ENCODE data around the gene ENDOD1. TPM values are rescaled to one million over a fixed set of nuclear protein-coding genes. Genes with fewer than 3 reads are reported as not detected.
A peak's percentile ranks its signal among the peaks of the same experiment; 100 is the strongest.

The ENDOD1 gene
- total and polyA plus RNA-seq, 2 donors from 2014 or later = 19.3 to 69.0 TPM

DNA sequence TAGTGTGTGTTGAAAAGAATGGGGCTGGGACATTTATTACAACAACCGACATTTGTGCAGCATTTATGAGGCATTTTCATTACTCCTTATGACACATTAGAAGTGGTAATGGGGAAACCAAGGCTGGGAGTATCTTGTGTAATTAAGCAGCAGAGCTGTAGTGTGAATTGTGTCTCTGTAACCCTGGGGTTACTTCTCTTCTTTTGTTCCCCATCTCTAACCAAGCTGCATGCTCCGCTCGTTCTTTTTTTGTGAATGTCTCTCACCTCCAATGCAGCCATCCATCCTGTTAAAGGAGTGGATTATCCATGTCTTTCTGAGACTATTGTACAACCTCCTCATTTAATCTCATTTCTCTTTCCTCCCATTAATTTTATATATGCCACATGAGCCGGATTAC is 65.7 kb downstream of the ENDOD1 start:
- Histone ChIP-seq H3K4me3 (ENCODE audit: low read length in 3 of 3) (no peak overlapping the region), H3K4me1 (ENCODE audit: control insufficient read depth in 2 of 3, insufficient read depth in 2 of 3, low read depth in 1 of 3, low read length in 3 of 3) (peaks cover 0 to 5% (median 0%) of the 10 kb centered on the region in 3 donors), H3K27me3 (ENCODE audit: control insufficient read depth, insufficient read depth, low read length) (no peaks in the 10 kb centered on the region), H3K36me3 (ENCODE audit: control insufficient read depth in 2 of 3, insufficient read depth in 3 of 3, low read length in 3 of 3) (no peaks in the 10 kb centered on the region), H3K9ac (ENCODE audit: low read length in 3 of 3) (no peak overlapping the region), H3K27ac (ENCODE audit: low read depth in 2 of 2, low read length in 2 of 2) (no peak overlapping the region), H3K9me3 (ENCODE audit: control insufficient read depth in 2 of 3, insufficient read depth in 1 of 3, low read length in 3 of 3) (no peaks in the 10 kb centered on the region)
- intact Hi-C loops (cut with DNase I) = no loop called here
- DNase-seq = no peak
- TF ChIP-seq, protein P1, sequence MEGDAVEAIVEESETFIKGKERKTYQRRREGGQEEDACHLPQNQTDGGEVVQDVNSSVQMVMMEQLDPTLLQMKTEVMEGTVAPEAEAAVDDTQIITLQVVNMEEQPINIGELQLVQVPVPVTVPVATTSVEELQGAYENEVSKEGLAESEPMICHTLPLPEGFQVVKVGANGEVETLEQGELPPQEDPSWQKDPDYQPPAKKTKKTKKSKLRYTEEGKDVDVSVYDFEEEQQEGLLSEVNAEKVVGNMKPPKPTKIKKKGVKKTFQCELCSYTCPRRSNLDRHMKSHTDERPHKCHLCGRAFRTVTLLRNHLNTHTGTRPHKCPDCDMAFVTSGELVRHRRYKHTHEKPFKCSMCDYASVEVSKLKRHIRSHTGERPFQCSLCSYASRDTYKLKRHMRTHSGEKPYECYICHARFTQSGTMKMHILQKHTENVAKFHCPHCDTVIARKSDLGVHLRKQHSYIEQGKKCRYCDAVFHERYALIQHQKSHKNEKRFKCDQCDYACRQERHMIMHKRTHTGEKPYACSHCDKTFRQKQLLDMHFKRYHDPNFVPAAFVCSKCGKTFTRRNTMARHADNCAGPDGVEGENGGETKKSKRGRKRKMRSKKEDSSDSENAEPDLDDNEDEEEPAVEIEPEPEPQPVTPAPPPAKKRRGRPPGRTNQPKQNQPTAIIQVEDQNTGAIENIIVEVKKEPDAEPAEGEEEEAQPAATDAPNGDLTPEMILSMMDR (IDR thresholded peaks at IDR 0.05; ENCODE audit: borderline replicate concordance, extremely low read depth, insufficient read depth) = no peak
- no peak for FAIRE-seq

DNA sequence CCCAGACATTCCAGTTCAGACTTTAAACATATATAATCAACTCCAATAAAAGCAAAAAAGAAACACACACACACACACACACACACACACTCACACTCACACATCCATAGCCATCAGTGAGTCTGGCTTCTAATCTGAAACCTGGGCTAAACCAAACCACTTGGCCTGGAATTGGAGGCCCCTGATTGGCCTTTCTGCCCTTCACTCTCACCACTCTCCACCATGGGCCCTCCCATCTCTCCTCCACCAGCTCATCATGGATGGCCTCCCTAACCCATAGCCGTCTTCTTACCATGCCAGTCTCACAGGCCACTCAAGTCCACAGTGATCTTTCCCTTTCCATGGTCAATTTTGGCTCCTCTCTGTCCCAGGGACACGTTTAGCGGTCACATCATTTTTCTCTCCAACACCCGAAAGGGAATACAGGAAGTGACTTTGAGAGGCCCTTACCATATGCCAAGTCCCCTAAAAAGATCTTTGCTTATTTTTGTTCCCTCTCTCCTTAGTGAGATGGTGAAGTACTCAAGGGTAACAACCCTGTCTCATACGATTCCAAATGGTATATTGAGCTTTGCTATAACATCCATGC is 66.6 kb downstream of the ENDOD1 start:
- Histone ChIP-seq H3K4me3 (ENCODE audit: low read length in 3 of 3) (no peak overlapping the region), H3K4me1 (ENCODE audit: control insufficient read depth in 2 of 3, insufficient read depth in 2 of 3, low read depth in 1 of 3, low read length in 3 of 3) (peaks cover 0 to 5% (median 0%) of the 10 kb centered on the region in 3 donors), H3K9me3 (ENCODE audit: control insufficient read depth in 2 of 3, insufficient read depth in 1 of 3, low read length in 3 of 3) (no peaks in the 10 kb centered on the region), H3K27me3 (ENCODE audit: control insufficient read depth, insufficient read depth, low read length) (no peaks in the 10 kb centered on the region), H3K27ac (ENCODE audit: low read depth in 2 of 2, low read length in 2 of 2) (no peak overlapping the region), H3K36me3 (ENCODE audit: control insufficient read depth in 2 of 3, insufficient read depth in 3 of 3, low read length in 3 of 3) (no peaks in the 10 kb centered on the region), H3K9ac (ENCODE audit: low read length in 3 of 3) (no peak overlapping the region)
- FAIRE-seq (no peak), DNase-seq (no peak)
- intact Hi-C loops (cut with DNase I) = no loop called here
- TF ChIP-seq, protein P1 (IDR thresholded peaks at IDR 0.05; ENCODE audit: borderline replicate concordance, extremely low read depth, insufficient read depth) = no peak

DNA sequence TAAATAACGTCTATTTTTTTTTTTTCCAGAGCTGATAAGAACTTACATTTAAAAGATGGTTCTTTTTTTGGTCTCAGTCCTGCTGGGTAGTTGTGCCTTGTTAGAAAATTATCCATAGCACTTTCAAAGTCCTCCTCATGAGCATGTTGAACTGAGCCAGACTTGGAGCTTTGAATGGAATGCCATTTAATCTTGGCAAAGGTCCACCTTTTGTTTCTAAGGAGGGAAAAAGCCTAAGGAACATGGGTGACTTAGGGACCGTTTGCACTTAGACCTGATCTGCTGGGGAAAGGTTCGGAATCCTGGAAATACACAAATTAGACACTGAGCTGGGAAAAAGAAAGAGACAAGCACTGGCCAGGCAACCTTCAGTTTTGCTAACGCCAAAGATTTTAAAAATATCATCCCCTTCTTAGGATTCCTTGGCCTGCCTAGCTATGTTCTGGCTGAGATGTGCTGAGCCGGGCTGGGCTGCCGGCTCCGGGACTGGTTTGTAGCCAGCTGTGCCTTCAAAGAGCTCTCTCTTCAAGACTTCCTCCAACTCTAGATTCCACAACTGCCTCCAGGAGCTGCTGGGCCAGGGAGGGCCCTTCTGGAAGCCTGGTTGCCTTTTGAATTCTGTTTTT is 67.4 kb downstream of the ENDOD1 start:
- no peaks in the 10 kb centered on the region for H3K9me3 ChIP-seq (ENCODE audit: control insufficient read depth in 2 of 3, insufficient read depth in 1 of 3, low read length in 3 of 3)
- DNase-seq (peak in 1 of 5 donors; percentile 22), FAIRE-seq (no peak)
- H3K36me3 ChIP-seq (ENCODE audit: control insufficient read depth in 2 of 3, insufficient read depth in 3 of 3, low read length in 3 of 3) = no peaks in the 10 kb centered on the region
- TF ChIP-seq, protein P1 (IDR thresholded peaks at IDR 0.05; ENCODE audit: borderline replicate concordance, extremely low read depth, insufficient read depth) = no peak
- no peak overlapping the region for H3K27ac ChIP-seq (ENCODE audit: low read depth in 2 of 2, low read length in 2 of 2)
- H3K9ac ChIP-seq (ENCODE audit: low read length in 3 of 3) = no peak overlapping the region
- no peaks in the 10 kb centered on the region for H3K27me3 ChIP-seq (ENCODE audit: control insufficient read depth, insufficient read depth, low read length)
- no peak overlapping the region for H3K4me3 ChIP-seq (ENCODE audit: low read length in 3 of 3)
- peaks cover 0 to under 1% (median 0%) of the 10 kb centered on the region in 3 donors for H3K4me1 ChIP-seq (ENCODE audit: control insufficient read depth in 2 of 3, insufficient read depth in 2 of 3, low read depth in 1 of 3, low read length in 3 of 3)
- intact Hi-C loops (cut with DNase I) = no loop called here

All from kidney (tissue), 14 donors.